NCI-H2171 (cell line): Measurements from ENCODE around the gene SP6.

Experiments used
- DNase-seq: peaks from one replicate; lab custom pipeline; 2025; lab: John Stamatoyannopoulos, UW

SP6 gene

DNA sequence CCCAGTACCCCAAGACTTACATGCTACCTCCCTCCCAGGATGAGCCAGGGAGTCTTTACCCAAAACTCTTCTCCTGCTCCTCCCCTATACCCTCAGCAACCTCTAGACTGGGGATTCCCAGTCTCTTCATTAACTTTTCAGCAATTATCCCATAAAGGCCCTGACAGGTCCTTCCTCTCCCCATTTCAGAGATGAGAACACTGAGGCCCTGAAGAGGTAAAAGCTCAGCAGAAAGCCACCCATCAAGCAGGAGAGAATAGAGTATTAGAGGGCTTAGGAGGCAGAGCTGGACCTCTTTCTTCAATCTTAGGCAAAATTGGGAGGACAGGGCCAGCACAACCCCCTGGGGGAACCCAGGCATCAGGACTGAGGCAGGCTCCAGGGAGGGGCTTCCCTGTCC is 5.9 kb upstream of the SP6 start:
- no peak for DNase-seq

DNA sequence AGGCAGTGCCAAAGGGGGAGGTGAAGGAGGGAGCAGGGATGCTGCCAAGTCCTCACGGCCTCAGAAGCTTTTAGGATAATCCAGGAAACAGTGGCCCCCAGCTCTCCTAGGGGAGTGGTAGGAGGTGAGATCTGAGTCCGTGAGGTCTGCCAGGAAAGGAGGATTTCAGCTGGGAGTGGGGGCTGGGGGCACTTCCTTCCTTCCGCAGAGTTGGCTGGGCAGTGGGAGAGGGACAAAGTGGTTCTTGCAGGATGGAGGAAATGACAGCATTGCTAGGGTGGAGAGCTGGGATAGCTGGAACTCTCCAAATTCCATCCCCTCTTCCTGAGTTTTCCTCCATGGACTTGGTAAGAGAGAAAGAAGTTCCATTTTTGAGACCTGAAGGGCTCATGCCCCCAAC is 4.8 kb upstream of the SP6 start:
- no peak for DNase-seq

DNA sequence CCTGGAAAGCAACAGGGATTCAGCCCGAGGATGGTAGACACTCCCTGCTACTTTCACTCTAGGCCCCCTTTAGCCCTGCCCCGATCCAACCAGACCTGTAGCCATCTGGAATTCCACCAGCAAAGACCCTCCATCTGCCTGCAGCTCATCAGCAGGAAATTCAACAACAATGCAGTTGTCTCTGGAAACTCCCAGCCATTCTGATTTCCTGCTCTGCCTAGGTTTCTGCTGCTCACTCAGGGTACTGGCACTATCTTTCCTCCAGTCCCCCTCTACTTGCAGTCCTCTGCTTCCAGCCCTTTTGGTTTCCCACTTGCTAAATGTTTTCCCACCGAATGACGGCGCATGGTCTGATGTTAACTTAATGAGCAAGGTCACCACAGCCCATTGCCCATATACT is 2.7 kb upstream of the SP6 start:
- DNase-seq: no peak

DNA sequence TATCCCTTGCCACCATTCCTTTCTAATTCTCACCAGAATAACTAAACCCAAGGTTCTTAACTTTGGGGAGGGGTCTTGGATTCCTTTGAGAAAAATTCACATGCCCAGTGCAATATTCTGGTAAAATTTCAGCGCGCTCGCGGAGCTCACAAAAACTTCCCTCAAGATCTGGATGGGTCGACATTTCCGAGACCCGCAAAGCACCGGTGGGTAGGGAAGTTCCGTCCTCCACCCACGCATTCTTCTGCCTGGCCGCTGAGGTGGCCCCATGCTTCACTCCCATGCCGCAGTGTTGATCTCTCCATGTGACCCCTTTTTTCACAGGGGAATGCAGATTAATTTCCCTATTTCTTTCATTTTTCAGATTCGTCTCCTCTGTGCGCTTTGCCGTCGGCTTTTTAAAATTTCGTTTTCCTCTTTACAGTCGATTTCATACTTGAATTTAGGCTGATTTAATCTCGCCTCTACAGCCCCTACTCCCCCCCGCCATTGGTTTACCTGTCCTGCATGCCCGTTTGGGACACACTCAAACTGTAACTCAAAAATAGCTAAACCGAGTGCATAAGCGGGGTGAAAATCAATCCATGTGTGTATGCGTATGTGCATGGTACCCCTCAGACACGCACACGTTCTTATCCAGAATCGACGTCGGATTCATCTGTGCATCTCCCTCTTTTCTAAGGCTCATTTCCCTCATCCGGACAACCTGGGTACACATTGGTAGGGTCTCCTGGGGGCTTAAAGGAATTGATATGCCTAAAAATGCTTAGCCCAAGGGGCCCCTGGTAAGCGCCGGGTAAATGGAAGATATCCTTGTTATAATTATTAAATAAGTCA is 1.4 kb upstream of the SP6 start:
- DNase-seq: no peak

DNA sequence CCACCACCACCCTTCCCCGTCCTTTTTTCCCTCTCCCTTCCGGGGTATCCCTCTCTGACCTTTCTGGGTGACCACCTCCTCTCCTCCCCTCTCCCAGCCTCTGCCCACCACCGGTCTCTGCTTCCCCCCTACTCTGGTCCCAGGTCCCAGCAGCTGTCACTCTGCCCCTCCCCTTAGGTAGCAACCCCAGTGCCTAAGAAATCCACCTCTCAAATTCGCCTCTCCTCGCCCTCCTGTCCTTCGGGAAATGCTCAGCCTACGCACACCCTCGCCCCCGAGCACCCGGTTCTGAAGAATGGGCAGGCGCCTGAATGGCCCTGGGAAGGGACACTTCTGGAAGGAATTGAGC is 775 bp upstream of the SP6 start:
- DNase-seq: no peak

DNA sequence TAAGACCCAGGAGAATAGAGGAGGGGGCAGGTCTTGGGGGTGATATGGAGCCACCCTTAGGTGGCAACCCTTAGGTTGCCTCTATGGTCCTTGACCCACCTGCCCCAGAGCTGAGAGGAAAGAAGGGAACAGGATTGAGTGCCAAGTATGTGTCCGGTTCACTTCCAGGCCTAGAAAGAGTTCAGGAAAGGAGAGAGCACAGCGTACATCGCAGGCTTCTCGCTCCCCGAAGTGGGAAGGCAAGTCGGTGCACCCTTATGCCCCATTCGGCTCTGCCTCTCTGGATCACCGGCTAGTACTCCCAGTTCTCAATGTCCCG is 631 bp downstream of the SP6 start:
- no peak for DNase-seq

DNA sequence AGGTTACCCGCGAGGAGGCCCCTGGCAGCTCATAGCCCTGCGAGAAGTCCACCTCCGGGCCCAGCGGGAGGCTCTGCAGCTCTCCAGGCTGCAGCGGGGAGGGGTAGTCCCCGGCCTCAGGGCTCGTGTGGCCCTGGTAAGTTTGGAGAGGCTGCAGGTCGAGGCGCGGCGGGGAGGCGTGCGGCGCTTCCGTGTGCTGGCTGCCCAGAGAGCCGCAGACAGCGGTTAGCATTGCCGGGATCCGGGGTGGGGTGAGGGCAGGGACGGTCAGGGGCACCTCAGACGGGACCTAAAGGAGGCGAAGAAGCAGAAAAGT is 2.8 kb downstream of the SP6 start:
- no peak for DNase-seq

DNA sequence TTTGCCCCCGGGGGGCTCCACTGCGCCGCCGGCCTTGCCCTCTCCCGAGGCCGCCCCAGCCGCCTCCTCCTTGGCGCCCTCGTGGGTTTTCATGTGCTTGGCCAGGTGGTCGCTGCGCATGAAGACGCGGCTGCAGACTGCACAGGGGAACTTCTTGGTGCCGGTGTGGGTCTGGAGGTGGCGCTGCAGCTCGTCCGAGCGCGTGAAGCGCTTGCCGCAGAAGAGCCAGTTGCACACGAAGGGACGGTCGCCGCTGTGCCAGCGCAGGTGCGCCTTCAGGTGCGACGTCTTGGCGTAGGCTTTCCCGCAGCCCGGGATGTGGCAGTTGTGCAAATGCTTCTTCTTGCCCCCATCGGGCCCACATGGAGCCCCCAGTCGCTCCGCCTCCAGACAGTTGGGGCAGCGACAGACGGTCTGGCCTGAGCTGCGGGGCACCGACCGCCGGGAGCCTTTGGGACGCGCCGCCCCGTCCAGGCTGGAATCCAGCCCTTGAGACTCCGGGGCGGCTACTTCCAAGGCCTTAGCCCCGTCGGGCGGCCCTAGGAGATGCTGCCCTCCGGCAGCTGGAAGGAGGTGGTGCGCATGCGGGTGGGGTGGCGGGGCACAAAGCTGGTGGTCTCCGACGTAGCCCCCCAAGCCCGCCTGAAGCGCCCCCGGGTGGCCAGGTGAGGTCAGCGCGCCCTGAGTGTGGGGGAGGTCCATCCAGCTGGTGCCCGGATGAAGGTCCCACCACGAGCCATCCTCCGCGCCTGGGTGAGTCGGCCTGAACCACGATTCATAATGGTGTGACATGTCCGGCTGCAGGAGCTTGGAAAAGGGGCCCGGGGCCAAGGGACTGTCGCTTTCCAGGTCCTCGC is 3.4 kb downstream of the SP6 start:
- DNase-seq: no peak

DNA sequence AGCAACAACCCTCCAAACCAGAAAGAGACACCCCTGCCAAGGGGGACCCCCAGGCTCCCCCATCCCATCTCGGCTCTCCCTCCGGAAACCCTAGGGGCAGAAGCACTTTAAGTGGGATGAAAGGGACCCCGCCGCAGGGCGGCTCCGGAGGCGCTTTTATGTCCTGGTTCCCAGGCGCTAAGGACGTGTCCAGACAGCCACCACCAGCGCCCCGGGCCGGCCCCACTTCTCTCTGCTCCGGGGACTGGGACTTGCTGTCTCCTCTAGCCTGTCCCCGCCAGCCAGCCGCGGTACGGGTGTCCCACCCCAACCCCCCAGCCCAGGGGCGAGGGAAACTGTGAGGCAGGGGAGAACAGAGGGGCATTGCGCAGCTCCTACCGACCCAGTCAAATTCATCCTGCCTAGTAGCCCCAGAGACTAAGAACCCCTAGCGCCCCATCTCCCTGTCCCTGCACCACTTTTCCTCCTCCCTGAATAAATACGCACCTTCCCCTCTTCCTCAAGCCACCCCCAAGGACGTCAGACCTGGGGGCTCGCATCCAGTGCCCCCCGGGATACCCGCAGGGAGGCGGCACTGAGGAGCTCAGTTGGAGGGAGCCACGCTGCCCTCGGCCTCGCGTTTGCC is 4.1 kb downstream of the SP6 start:
- no peak for DNase-seq

DNA sequence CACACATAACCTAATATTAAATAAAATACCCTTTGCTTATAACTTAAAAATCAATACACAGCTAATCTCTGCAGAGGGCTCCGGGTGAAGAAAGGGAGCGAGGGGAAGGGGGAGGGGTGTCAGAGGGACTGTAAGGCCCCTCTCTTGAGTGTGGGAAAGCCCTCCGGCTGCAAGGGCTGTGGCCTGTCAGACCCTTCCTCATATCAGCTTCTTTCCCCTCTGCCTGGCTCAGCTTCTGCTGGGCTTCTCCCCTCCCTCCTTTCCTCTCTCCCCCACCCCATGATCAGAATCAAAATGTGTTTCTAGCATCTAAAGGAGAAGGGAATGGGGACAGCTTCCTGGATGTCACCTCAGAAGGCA is 5.3 kb downstream of the SP6 start:
- no peak for DNase-seq

DNA sequence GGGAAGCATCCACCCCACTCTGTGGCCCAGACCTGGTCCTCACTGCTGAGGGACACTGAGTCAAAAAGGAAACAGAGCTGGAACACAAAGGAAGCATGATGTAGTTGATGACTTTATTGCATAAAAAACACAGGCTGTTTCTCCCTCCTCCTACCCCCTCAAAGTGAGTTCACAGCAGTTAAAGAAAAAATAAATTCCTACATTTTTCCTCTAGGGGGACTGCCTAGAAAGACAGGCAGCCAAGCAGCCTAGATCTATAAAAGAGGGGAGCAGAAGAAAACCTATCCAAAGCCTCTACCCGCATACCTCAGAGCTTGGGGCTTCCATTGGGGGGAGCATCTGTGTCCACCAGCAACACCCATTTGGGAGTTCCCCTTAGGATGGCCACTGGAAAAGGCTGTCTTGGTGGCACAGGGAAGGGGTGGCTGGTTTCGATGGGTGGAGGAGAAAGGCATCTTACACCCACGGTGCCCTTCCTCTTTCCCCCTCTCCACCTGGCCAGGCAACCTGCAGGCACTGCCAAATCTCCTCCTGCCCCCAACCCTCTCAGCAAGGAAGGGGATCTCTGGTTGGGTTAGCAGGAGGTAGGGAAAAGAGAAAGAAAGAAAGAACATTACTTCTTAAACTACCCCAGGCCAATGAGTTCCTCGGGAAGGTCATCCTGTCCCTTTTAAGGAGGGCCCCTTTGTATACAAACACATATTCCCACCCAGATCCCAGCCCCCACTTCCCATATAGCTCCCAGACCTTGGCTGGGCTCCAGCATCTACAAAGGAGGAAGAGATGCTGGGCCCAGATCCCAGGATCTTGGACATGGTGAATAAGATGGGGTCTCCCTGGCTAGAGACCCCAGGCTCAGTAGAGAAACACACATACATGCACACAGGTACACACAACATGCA is 5.9 kb downstream of the SP6 start:
- DNase-seq: no peak

DNA sequence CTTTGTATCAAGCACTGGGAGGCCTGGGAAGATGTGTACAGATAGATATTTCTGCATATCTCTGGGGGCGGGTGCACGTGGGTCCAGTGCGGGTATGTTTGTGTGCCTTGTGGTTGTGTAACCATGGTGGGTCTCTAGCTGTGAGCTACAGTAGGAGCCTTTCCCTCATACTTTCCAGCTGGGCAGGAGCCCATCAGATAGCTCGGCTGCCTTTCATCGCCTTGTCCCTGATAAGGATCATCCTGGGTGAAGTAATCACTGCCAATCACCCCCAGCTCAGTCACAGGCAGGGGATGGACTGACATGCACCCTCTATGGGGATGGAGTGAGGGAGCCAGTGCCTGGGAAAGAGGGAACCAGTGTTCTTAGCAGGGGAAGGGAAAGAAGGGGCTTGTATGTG is 6.7 kb downstream of the SP6 start:
- DNase-seq: no peak

DNA sequence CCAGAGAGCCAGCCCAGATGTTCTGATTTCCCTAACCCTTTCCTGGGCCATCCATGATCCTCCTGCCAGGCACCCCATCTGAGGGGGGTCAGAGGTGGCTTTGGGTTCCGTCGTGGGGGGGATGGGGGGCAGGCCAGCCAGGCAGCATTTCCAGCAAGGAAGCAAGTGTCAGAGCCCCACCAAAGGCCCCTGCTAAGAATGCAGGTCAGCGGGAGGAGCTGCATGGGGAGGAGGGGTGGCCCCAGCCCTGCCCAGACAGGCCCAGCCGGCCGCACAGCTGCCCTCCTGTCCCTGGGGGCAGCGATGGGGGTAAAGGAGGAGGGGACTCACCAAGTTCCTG is 7.6 kb downstream of the SP6 start:
- DNase-seq: no peak

DNA sequence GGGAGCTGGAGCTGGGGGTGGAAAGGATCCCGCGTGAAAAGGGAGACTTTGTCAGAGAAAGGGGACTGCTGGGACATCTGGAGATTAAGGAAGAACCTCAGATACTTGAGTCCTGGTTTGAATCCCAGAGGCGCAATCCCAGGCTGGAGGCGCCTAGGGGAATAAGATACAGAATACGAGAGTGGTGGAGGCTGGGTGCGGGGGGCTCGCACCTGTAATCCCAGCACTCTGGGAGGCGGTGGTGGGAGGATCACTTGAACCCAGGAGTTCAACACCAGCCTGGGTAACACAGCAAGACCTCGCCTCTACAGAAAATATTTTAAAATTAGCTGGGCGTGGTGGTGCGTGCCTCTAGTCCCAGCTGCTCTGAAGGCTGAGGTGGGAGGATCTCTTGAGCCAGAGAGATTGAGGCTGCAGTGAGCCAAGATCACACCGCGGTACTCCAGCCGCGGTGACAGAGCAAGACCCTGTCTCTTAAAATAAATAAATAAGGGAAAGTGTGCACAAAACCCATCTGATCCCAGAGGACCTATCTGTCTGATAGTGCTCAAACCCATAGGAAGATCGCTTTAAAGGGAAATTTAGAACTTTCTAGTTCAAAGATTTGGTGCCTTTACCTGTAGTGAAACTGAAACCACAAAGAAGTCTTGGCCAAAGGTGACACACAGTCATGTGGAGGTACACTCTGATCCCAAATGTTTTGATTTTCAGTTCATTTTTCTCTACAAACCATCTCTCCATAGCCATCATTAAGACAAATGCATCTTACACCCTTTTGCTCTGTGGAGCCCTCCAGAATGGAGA is 9.3 kb downstream of the SP6 start:
- peak; percentile 51 for DNase-seq

DNA sequence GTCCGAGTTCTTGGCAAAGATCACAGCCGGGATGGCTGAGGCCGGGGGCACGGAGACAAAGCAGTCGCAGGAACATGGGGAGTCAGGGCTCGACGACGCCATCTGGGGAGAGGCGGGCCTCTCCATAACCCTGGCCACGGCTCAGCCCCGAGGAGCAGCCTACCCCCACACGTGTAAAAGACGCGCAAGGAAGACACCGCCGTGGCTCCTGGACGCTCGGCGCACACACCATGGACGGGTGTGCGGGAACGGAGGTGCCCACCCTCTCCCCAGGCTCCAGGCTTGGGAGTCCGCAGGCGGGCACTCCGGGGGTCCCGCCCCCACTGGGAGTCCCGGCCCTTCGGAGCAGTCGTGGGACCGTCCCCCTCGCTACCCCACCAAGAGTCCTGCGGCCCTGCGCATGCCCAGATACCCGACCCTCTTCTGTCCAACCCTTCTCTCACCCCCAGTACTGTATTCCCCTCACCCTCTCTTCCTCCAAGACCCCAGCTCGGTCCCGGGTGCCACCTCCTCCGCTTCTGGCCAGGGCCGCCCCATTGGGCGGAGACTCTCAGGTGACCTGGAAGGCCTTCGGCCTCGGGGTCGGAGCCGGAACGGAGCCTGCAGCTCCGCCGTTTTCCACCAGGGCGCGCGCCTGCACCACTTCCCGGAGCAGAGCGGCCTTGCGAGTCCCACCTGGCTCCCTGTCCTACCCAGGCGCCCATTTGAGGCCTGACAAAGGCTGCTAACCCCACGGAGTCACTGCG is 10.0 kb downstream of the SP6 start, which contains the start of gene SCRN2:
TSS of gene SCRN2 (minus strand) at position 532 of the 746 bp plus-strand sequence. CDS start at position 102, 430 bp downstream.
- DNase-seq: peak; percentile 75

DNA sequence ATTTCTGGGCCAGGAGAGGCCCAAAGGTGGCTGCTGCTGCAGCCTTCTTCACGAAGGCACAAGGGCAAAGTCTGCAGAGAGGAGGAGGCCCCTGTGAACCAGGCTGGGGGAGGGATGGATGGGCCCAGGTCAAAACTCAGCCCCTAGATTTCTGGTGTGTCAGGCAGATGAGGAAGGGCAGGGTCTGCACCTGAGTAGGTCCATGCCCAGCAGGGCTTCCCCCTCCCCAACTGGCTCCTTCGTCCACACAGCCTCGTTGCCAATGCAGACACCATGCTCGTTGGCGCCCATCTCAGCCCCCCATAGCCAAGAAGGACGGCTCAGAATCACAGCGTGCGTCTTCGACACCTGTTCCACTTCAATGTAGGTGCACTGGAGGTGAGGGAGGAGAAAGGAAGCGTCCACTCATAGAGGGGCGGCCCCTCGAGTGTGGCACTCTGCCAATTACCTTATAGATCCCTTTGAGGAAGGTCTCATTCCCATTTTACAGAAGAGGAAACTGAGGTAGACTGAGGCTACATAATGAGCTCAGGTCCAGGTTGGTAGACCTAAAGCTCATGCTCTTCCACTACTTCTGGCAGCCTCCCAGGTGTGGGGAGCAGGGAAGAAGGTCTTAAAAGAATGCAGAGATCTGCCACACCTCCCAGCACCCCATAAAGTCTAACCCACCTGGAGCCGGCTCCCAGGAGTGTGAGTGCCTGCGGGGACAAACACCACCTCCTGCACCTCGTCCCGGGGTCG is 10.8 kb downstream of the SP6 start:
- DNase-seq: no peak

DNA sequence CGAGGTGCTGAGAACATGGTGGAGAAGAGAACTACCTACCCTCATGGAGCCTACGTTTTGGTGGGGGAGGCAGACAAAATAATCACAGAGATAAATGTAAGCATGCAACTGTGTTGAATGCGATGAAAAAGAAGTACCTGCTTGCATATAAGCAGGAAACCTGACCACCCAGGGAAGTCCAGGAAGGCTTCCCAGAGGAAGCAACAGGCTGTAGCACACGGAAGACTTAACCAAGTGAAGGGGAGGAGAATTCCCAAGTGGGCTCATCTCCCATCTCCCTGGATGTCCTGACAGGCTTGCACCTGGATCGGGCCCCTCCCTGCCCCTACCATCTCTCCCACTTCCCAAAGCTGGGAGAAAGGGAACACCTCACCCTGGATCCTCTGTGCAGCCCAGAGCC is 11.9 kb downstream of the SP6 start:
- DNase-seq: no peak

DNA sequence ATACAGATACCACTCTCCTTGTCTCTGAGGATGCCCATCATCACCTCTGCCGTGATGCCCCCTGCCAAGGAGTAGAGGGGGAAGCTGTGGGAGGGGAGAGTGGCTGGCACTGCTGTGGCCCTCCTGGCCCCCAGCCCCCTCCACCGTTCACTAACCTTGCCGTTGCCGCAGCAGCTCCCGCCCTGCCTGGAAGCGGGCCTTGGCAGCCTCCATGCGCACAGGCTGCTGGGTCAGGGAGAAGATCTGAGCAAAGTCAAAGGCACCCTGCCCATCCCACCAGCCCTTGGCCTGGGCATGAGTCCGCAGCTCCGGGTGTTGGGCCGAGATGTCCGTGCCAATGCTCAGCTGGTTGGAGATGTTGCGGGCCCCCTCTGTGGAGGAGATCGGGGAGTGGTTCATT is 12.3 kb downstream of the SP6 start:
- DNase-seq: no peak

DNA sequence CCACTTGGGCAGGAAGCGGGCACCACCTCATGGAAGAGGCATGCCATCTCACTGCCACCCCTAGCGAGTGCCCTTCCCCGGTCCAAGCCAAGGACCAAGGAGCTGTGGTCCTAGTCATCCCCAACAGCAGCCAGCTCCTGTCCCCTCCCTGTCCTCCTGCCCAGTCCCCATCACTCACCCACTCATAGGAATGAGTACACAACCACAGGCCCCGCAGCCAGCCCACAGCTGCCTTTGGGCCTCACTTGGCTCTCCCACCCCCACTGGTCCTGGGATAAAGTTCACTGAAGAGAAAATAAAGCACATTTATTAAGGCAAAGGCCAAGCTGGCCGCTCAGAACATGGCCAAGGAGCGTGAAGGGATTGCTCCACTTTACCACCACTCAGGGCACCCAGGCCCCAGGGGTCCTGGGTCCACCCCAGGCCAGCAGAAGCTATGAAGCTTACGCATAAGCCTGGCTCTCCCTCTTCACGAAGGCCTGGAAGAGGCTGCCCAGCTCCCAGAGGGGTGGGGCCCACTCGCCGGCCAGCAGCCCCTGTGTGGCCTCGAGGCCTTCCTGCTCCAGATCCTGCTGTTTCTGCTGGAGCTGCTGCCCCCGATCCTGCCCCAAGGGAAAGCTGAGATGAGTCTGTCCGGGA is 13.4 kb downstream of the SP6 start:
- DNase-seq: no peak

DNA sequence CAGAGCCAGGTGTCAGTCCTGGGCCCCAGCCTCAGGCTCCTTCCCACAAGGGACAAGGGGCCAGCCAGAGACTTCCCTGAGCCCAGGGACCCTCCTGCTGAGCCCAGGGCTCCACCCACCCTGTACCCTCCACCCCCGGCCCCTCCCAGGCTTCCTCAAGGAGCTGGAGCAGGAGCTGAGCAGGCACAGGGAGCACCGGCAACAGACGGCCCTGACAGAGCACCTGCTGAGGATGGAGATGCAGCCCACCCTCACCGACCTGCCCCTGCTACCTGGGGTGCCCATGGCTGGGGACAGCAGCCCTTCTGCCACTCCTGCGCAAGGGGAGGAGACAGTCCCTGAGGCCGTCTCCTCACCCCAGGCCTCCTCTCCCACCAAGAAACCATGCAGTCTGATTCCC is 14.4 kb downstream of the SP6 start:
- no peak for DNase-seq
